AG10803 (cell line): ENCODE data around the gene ITM2A.

ENCODE experiments used
- DNase-seq: peaks from one replicate; pipeline ENCODE4 v3.0.0; 2010; ENCODE audit warnings: low read depth
- H3K4me3 ChIP-seq: 2 replicates; pipeline ENCODE4 v1.5.1; 2011; ENCODE audit warnings: mild to moderate bottlenecking, low read length, control low read depth
- TF ChIP-seq, protein P1 (sequence below): conservative IDR thresholded peaks from 2 replicates; pipeline ENCODE4 v1.5.1; 2011; ENCODE audit warnings: mild to moderate bottlenecking, low read length, control low read depth, inconsistent platforms

The ITM2A gene

DNA sequence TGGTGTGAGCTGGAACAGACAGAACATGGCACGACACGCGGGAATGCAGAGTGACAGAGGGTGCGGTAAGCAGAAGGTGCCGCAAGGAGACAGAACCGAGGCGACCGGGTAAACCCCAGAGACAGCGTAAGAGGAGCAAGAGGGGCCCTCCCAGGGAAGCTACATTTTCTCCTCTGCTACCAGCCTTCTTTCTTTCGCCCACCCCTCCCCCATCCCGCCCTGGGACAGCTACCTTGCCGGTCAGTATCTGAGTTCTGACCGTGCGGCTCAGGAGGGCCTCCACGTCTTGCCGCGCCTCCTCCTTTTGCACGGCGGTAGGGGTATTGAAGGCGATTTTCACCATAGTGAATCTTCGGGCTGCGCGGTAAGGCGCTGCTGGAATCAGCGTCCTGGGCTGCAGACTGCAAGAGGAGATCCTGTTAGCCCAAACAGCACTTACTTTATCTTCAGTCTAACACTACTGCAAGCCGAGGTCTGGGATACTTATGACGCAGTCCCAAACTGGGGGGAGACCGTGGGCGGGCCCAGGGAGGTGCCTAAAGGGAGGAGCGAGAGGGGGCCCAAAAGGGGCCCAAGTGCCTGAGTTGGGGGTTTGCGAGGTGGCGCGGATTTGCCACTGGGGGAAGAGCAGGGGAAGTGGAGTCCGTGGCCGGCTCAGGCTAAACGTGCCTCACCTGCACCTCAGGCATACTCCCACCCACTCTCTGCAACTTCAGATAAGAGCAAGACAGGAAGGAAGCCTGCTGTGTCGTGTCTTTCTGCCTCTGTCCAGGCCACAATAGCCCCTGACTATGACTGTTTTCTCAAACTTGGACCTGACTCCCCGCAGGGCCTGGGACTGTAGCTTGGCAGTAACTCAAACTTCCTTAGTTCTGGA lies at the start of gene ITM2A:
ITM2A (minus strand) TSS at position 462 of the 877 bp plus-strand sequence; CDS start at position 343, 119 bp downstream.
- TF ChIP-seq, protein P1, sequence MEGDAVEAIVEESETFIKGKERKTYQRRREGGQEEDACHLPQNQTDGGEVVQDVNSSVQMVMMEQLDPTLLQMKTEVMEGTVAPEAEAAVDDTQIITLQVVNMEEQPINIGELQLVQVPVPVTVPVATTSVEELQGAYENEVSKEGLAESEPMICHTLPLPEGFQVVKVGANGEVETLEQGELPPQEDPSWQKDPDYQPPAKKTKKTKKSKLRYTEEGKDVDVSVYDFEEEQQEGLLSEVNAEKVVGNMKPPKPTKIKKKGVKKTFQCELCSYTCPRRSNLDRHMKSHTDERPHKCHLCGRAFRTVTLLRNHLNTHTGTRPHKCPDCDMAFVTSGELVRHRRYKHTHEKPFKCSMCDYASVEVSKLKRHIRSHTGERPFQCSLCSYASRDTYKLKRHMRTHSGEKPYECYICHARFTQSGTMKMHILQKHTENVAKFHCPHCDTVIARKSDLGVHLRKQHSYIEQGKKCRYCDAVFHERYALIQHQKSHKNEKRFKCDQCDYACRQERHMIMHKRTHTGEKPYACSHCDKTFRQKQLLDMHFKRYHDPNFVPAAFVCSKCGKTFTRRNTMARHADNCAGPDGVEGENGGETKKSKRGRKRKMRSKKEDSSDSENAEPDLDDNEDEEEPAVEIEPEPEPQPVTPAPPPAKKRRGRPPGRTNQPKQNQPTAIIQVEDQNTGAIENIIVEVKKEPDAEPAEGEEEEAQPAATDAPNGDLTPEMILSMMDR = no peak

DNA sequence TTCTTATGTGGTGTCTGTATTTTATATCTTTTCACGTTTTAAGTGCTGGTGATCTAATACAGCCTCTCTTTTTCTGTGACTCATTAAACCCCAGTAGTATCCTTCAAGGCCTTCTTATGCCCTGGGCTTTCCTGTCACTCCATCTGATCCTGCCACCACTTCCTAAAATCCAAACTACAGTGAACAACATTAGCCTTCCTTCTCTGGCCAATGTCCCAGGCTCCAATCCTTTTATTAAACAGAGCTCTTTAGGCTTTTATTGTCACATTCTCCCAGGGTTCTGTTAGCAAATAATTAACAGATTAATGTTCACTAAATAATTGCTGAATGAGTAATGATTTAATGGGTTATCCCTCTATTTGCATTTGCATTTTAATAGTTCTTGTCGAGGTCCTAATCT lies 47.9 kb upstream of the ITM2A start:
- H3K4me3 ChIP-seq = no peak overlapping the region
- TF ChIP-seq, protein P1 = no peak
- DNase-seq = no peak

More for the DNA sequence above, at the start of gene ITM2A:
- no peak within 1 kb of the TSS for H3K4me3 ChIP-seq
- no peak for DNase-seq

DNA sequence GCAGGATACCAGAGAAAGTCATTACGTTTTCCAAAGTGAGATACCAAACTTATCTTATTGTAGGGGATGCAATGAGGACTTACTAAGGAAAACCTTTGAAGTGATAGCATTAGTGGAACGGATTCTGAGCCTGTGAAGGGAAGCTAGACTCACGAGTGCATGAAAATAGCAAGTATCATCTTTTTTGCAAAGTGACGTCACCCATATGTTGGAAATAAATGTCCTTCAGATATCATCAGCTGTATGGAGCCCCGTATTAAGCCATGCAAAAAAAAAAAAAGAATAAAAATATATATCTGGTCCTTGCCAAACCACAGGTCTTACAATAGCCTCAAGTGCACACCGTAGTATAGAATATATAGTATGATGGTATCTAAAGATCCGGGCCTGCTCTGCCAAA lies 46.8 kb upstream of the ITM2A start:
- TF ChIP-seq, protein P1 = no peak
- no peak overlapping the region for H3K4me3 ChIP-seq
- no peak for DNase-seq

DNA sequence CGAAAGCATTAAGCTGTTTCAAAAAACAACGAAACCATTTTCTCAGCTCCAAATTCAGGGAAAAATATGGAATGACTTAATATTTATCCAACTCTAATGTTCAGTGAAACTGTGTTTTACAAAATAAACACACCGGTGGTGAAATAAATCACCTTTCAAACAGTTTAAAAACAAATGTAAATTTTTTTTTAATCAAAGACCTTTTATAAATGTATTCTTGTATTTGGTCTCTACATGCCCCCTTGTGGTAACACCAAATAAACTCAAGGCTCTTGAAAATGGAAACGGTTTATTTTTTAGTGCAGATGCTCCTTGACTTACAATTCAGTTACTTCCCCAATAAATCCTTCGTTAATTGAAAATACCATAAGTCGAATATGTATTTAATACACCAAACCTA lies 45.8 kb upstream of the ITM2A start:
- peak overlapping the region; percentile 22; the same call in 1 of the 2 replicates for H3K4me3 ChIP-seq
- peak; percentile 3 for DNase-seq
- TF ChIP-seq, protein P1 = peak; percentile 27; the same call in 1 of the 2 replicates

DNA sequence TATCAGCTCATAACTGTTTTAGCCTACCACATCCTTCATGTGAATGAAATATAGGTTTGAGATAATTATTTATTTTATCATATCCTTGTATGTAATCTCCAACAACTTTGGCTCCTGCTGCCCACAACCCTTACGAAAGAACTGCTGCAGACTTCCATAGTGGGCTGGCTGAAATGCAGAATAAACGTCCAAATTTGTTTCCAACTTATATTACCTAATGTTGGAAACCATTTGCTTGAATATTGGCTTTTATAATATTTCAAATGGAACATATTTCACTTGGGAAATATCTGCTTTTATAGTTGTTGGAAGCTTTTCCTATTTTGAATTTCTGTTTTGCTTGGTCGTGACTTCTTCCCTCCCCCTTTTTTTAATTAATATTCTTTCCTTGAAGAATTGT lies 45.0 kb upstream of the ITM2A start:
- H3K4me3 ChIP-seq = no peak overlapping the region
- DNase-seq = no peak
- TF ChIP-seq, protein P1 = no peak

DNA sequence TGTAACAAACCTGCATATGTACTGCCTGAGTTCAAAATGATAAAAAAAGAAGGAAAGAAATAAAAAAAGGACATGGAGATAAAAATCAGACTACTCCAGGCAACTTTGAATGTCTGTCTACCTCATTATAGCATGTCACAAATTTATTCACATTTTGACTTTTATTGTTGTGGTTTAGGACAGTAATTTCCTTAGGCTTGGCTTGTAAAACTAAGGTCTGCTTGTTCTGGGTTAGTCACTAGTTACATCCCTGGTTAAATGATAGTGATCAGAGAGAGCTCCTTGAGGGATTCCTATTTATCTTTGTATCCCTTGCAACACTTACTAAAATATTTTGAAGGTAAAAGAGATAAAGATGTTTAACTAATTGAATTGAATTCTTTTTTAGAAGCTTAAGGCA lies 42.5 kb upstream of the ITM2A start:
- TF ChIP-seq, protein P1 = no peak
- H3K4me3 ChIP-seq = no peak overlapping the region
- DNase-seq = no peak
